PFSK-1 (cell line): ENCODE measurements around the gene VGLL1.

Experiments
- POLR2AphosphoS5 ChIP-seq: IDR thresholded peaks from 2 replicates; pipeline ENCODE4 v1.6.1; 2012; ENCODE audit warnings: low read depth, mild to moderate bottlenecking, control low read depth, low read length, moderate library complexity
- REST ChIP-seq, 2 experiments: IDR thresholded peaks; 2 replicates each; pipeline versions ENCODE4 v1.6.1 to v1.8.0; 2011 to 2012; ENCODE audit warnings: low read depth in 2 of 2, low read length in 2 of 2, control low read depth in 1 of 2, inconsistent platforms in 1 of 2, mild to moderate bottlenecking in 1 of 2, moderate library complexity in 1 of 2; ENCODE audit not compliant: insufficient read depth in 1 of 2
- SIN3A ChIP-seq: IDR thresholded peaks from 2 replicates; pipeline ENCODE4 v1.6.1; 2012; ENCODE audit warnings: mild to moderate bottlenecking, low read length, moderate library complexity, borderline replicate concordance; ENCODE audit not compliant: insufficient read depth
- TAF1 ChIP-seq: IDR thresholded peaks from 2 replicates; pipeline ENCODE4 v1.6.1; 2012; ENCODE audit warnings: low read length, control low read depth, borderline replicate concordance; ENCODE audit not compliant: insufficient read depth

GRCh38 chrX:136572030-136572429 lies 40.0 kb downstream of the VGLL1 start:
- no peak for TF ChIP-seq TAF1
- no peak for TF ChIP-seq REST (IDR thresholded peaks at IDR 0.05; ENCODE audit: insufficient read depth in 1 of 2, low read depth in 2 of 2, low read length in 2 of 2)
- TF ChIP-seq POLR2AphosphoS5, result no peak
- TF ChIP-seq SIN3A, result no peak
